HG02973 (cell line): Measurements from ENCODE around the gene GTF3C5.
"Not testable (repeated sequence)": the region's sequence is repeated elsewhere in the genome, so short reads cannot be mapped to it uniquely, and the experiment has no call there.

ENCODE experiments used
- ATAC-seq: cut with Tn5 transposase; IDR thresholded peaks from one replicate; pipeline ENCODE4 v1.9.1; 2021; ENCODE audit warnings: moderate library complexity; ENCODE audit not compliant: unreplicated experiment

The GTF3C5 gene

DNA sequence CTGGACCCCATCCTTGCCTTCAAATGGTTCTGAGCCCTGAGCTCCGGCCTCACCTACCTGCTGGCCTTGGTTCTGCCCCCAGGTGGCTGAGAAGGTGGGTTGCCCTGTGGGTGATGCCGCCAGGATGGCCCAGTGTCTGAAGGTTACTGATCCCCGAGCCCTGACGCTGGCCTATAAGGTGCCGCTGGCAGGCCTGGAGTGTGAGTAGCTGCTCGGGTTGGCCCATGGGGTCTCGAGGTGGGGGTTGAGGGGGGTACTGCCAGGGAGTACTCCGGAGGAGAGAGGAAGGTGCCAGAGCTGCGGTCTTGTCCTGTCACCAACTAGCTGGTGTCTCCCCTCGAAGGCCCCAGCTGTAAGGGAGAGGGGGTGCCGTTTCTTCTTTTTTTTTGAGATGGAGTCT is 36.2 kb downstream of the GTF3C5 start:
- ATAC-seq = no peak

- no peak for ATAC-seq
Observed at GRCh38 chr9:133067813-133068212, 37.0 kb downstream of the GTF3C5 start.

DNA sequence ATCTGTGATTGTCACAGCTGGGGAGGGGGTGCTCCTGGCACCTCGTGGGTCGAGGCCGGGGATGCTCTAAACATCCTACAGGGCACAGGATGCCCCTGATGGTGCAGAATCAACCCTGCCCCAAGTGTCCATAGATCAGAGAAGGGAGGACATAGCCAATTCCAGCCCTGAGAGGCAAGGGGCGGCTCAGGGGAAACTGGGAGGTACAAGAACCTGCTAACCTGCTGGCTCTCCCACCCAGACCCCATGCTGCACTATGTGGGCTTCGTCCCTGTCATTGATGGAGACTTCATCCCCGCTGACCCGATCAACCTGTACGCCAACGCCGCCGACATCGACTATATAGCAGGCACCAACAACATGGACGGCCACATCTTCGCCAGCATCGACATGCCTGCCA is 37.6 kb downstream of the GTF3C5 start:
- not testable (repeated sequence) for ATAC-seq

- not testable (repeated sequence) for ATAC-seq
Observed at GRCh38 chr9:133070500-133070961, 39.7 kb downstream of the GTF3C5 start.

GRCh38 chr9:133070985-133071384 is 40.2 kb downstream of the GTF3C5 start:
- ATAC-seq = not testable (repeated sequence)

- no peak for ATAC-seq
Observed at GRCh38 chr9:133071484-133072150, 40.8 kb downstream of the GTF3C5 start.

- ATAC-seq = not testable (repeated sequence)
Observed at GRCh38 chr9:133072210-133072609, 41.4 kb downstream of the GTF3C5 start.

DNA sequence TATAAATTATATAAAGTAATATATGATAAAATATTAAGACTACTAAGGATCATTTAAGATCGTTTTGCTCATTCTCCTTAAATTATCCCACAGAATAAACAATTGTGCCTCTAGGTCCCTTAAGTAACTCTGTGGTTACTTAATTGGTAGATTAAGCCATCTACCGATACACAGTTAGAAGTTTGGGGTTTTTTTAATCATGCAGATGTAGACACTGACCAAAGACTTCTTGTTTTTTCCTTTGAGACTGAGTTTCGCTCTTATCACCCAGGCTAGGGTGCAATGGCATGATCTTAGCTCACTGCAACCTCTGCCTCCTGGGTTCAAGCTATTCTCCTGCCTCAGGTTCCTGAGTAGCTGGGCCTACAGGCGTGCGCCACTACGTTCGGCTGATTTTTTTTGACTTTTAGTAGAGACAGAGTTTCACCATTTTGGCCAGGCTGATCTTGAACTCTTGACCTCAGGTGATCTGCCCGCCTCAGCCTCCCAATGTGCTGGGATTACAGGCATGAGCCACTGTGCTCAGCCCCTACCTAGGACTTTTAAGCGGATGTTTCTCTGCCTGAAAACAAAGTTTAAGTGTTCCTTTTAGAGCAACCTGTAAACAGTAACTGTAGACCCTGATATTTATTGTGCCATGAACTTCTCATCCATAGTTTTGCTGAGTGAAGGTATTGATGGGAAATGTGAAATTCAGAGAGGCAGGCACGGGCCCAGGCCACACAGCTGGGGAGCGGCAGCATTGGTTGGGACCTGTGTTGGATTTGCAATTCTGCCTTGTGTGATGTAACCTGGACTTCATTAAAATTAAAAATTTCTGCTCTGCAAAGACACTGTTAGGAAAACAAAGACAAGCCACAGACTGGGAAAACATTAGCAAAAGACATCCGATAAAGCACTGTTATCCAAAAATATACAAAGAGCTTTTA is 42.6 kb downstream of the GTF3C5 start:
- ATAC-seq = no peak

- no peak for ATAC-seq
Observed at GRCh38 chr9:133074111-133074651, 43.4 kb downstream of the GTF3C5 start.

GRCh38 chr9:133075925-133076630 is 45.3 kb downstream of the GTF3C5 start:
- ATAC-seq = no peak

DNA sequence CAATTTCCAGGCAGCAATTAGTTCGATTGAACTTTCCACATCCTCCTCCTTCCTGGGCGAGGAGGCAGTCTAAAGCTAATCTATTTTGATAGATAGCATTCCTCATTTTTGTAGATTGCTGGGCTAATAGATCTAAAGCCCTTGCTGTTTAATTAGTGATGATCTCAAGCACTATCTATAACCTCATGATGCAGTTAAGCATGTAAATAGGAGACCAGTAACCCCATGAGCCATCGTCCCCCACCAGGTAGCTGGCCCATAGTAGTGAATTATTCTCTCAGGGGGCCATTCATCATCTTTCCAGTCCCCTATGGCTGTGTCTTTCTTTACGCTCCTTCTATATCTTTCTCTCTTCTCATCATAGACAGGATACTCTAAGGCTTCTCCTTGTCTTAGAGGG is 45.9 kb downstream of the GTF3C5 start:
- ATAC-seq = no peak

DNA sequence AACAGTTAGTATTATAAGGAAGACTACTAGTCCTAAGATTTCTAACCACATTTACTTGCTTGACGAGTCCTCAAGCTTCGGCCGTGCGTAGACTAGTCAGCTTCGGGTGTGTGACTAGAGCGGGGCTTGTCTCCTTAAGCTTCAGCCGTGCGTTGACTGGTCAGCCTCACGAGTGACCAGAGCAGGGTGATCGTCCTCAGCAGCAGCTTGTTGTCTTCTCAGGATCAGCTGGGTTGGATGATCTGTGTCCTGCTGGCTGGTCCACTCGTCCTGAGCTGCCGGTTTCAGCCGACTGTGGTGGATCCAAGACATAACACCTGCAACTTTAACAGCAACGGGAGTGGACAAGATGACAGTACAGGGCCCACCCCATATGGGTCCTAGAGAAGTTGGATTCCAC is 47.7 kb downstream of the GTF3C5 start:
- ATAC-seq = no peak

DNA sequence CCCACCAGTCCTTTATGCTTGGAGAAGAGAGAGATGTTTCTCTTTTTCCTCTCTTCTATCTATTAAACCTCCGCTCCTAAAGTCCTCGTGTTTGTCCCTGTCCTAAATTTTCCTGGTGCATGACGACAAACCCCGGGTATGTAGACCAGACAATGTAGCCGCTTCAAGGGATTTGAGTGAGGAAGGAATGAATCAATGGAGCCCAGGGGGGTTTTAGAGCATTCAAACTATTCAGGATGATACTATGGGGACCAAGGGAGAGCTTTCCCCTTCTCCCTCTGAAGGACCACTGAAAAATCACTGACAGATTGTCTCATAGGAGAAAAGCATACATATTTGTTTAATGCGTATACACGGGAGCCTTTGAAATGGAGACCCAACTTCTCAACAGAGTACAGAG is 49.4 kb downstream of the GTF3C5 start:
- ATAC-seq = no peak

DNA sequence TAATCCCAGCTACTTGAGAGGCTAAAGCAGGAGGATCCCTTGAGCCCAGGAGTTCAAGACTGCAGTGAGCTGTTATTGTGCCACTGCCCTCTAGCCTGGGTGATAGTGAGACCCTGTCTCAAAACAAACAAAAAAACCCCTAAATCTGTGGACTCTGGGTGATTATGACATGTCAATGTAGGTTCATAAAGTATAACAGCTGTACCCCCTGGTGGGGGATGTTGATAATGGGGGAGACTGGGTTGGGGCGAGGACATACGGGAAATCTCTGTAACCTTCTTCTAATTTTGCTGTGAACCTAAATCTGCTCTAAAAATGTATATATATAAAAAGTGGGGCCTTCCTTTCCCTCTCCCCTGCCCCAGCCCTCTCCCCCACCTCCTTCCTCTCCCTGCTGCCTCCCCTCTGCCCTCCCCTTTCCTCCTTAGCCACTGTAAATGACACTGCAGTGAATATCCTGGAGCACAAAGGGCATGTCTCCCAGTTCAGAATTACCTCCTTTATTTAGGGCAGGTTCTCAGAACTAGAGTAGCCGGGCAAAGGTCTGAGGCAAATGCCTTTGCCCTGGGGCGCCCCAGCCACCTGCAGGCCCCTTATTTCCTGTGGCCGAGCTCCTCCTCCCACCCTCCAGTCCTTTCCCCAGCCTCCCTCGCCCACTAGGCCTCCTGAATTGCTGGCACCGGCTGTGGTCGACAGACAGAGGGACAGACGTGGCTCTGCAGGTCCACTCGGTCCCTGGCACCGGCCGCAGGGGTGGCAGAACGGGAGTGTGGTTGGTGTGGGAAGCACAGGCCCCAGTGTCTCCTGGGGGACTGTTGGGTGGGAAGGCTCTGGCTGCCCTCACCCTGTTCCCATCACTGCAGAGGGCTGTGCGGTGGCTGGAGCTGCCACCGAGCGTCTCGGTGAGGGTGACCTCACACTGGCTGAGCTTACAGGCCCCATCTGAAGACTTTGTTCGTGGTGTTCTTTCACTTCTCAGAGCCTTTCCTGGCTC is 50.3 kb downstream of the GTF3C5 start:
- not testable (repeated sequence) for ATAC-seq

GRCh38 chr9:133081957-133082644 is 51.3 kb downstream of the GTF3C5 start:
- ATAC-seq = not testable (repeated sequence)

DNA sequence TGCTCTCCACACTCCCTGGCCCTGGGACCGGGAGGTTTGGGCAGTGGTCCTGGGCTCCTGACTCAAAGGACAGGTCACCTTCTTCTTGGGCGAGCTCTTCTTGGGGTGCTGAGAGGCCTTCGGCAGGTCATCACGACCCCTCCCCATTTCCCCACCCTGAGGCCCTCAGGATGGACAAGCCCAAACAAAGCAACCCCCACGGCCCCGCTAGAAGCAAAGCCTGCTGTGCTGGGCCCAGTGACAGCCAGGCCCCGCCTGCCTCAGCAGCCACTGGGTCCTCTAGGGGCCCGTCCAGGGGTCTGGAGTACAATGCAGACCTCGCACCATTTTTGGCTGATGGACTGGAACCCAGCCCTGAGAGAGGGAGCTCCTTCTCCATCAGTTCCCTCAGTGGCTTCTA is 52.9 kb downstream of the GTF3C5 start:
- not testable (repeated sequence) for ATAC-seq

GRCh38 chr9:133086212-133086860 is 55.5 kb downstream of the GTF3C5 start:
- not testable (repeated sequence) for ATAC-seq

- no peak for ATAC-seq
Observed at GRCh38 chr9:133086894-133087293, 56.1 kb downstream of the GTF3C5 start.
